SK-N-SH treated with all-trans-retinoic acid at 6 μM for 48 hours (cell line): ENCODE measurements around the gene IL1R2.

Experiments used
- ATAC-seq: fragments of 200-7000 bp; cut with Tn5 transposase; 3 replicates; pipeline ENCODE4 v1.9.1; 2020; ENCODE audit warnings: mild to moderate bottlenecking, moderate library complexity
- ARNTL ChIP-seq: fragments of 450-650 bp; formaldehyde crosslinking; IDR thresholded peaks from 2 replicates; pipeline ENCODE4 v1.5.0; 2020; ENCODE audit warnings: low read depth, mild to moderate bottlenecking, moderate library complexity, borderline replicate concordance
- BACH2 ChIP-seq: fragments of 250-450 bp; sonication (Bioruptor Pico); IDR thresholded peaks from 2 replicates; pipeline ENCODE4 v1.9.0; 2021; ENCODE audit warnings: mild to moderate bottlenecking, borderline replicate concordance
- CREB5 ChIP-seq: fragments of 250-450 bp; sonication (Bioruptor Pico); IDR thresholded peaks from 2 replicates; pipeline ENCODE4 v1.5.1; 2020; ENCODE audit warnings: low read depth, mild to moderate bottlenecking, moderate library complexity
- CSDC2 ChIP-seq: fragments of 250-450 bp; sonication (Bioruptor Pico); IDR thresholded peaks from 2 replicates; pipeline ENCODE4 v1.5.0; 2020; ENCODE audit warnings: mild to moderate bottlenecking, moderate library complexity
- CSRNP3 ChIP-seq: fragments of 250-450 bp; sonication (Bioruptor Pico); IDR thresholded peaks from 2 replicates; pipeline ENCODE4 v1.5.1; 2021; ENCODE audit warnings: mild to moderate bottlenecking, moderate library complexity
- ESRRG ChIP-seq: fragments of 250-450 bp; sonication (Bioruptor Pico); IDR thresholded peaks from 2 replicates; pipeline ENCODE4 v1.6.1; 2021; ENCODE audit warnings: mild to moderate bottlenecking
- ISL1 ChIP-seq: fragments of 250-450 bp; sonication (Bioruptor Pico); IDR thresholded peaks from 2 replicates; pipeline ENCODE4 v2.1.2; 2022; ENCODE audit warnings: mild to moderate bottlenecking, moderate library complexity
- OSR1 ChIP-seq: fragments of 250-450 bp; sonication (Bioruptor Pico); IDR thresholded peaks from 2 replicates; pipeline ENCODE4 v1.8.0; 2022; ENCODE audit warnings: moderate library complexity, mild to moderate bottlenecking, inconsistent platforms
- POU6F1 ChIP-seq: fragments of 250-450 bp; sonication (Bioruptor Pico); IDR thresholded peaks from 2 replicates; pipeline ENCODE4 v1.8.0; 2021; ENCODE audit warnings: low read depth, mild to moderate bottlenecking, moderate library complexity, borderline replicate concordance
- PPARA ChIP-seq: fragments of 250-450 bp; sonication (Bioruptor Pico); IDR thresholded peaks from 2 replicates; pipeline ENCODE4 v1.5.0; 2020; ENCODE audit warnings: mild to moderate bottlenecking, borderline replicate concordance
- SNAI2 ChIP-seq: fragments of 250-450 bp; sonication (Bioruptor Pico); IDR thresholded peaks from 2 replicates; pipeline ENCODE4 v1.5.0; 2020; ENCODE audit warnings: mild to moderate bottlenecking, moderate library complexity
- TCF4 ChIP-seq: fragments of 250-450 bp; sonication (Bioruptor Pico); IDR thresholded peaks from 2 replicates; pipeline ENCODE4 v1.8.0; 2021; ENCODE audit warnings: mild to moderate bottlenecking, moderate library complexity, borderline replicate concordance
- TOX ChIP-seq: fragments of 250-450 bp; sonication (Bioruptor Pico); IDR thresholded peaks from 2 replicates; pipeline ENCODE4 v1.8.0; 2021; ENCODE audit warnings: mild to moderate bottlenecking, moderate library complexity, borderline replicate concordance
- TSHZ2 ChIP-seq: fragments of 250-450 bp; sonication (Bioruptor Pico); IDR thresholded peaks from 2 replicates; pipeline ENCODE4 v1.5.0; 2020; ENCODE audit warnings: mild to moderate bottlenecking, moderate library complexity
- ZFP3 ChIP-seq: fragments of 250-450 bp; sonication (Bioruptor Pico); IDR thresholded peaks from 2 replicates; pipeline ENCODE4 v1.5.0; 2020; ENCODE audit warnings: mild to moderate bottlenecking, moderate library complexity
- ZFP30 ChIP-seq: fragments of 450-650 bp; formaldehyde crosslinking; IDR thresholded peaks from 2 replicates; pipeline ENCODE4 v1.5.0; 2022; ENCODE audit warnings: mild to moderate bottlenecking, moderate library complexity
- ZNF565 ChIP-seq: fragments of 450-650 bp; formaldehyde crosslinking; conservative IDR thresholded peaks from 2 replicates; pipeline ENCODE4 v1.5.0; 2020; ENCODE audit warnings: low read depth, mild to moderate bottlenecking, moderate library complexity
- ZNF8 ChIP-seq: fragments of 450-650 bp; formaldehyde crosslinking; IDR thresholded peaks from 2 replicates; pipeline ENCODE4 v1.5.0; 2020; ENCODE audit warnings: mild to moderate bottlenecking, moderate library complexity

Gene IL1R2

GRCh38 chr2:102074152-102074783, 82.5 kb downstream of the IL1R2 start:
- ATAC-seq: no peak
- TF ChIP-seq PPARA (CRISPR knock-in tag) (no peak), OSR1 (CRISPR knock-in tag) (no peak), POU6F1 (CRISPR knock-in tag) (no peak), CREB5 (no peak), CSRNP3 (no peak)

- no peak for TF ChIP-seq TSHZ2 (CRISPR knock-in tag)
- TF ChIP-seq TOX: no peak
- TF ChIP-seq ZFP3 (CRISPR knock-in tag): no peak
- no peak for TF ChIP-seq ZNF8 (CRISPR knock-in tag)
- TF ChIP-seq SNAI2 (CRISPR knock-in tag): no peak
- no peak for TF ChIP-seq CREB5
- TF ChIP-seq BACH2 (CRISPR knock-in tag): no peak
- ATAC-seq: no peak
Measured at GRCh38 chr2:102075479-102075878, 83.7 kb downstream of the IL1R2 start.

- TF ChIP-seq ZNF565 (no peak), ARNTL (CRISPR knock-in tag) (no peak), BACH2 (CRISPR knock-in tag) (no peak), CSDC2 (no peak), ESRRG (CRISPR knock-in tag) (no peak), TCF4 (CRISPR knock-in tag) (no peak), ISL1 (CRISPR knock-in tag) (no peak), POU6F1 (CRISPR knock-in tag) (no peak), ZFP30 (CRISPR knock-in tag) (no peak), CREB5 (no peak)
- no peak for ATAC-seq
Measured at GRCh38 chr2:102076512-102076911, 84.8 kb downstream of the IL1R2 start.
